ENCODE measurements around the gene MAP3K20. TPM values are rescaled to one million over a fixed set of nuclear protein-coding genes. Genes with fewer than 3 reads are reported as not detected.
A peak's percentile ranks its signal among the peaks of the same experiment; 100 is the strongest.

The MAP3K20 gene
- total and polyA plus RNA-seq, 2 of the 8 experiments (the other 6 are each of a cell fraction or from before 2014, with no cell fraction given): 3.1 to 11.1 TPM

GRCh38 chr2:173264603-173265366 is 189.1 kb downstream of the MAP3K20 start (continued):
- TF ChIP-seq RFX5 (IDR thresholded peaks at IDR 0.05; ENCODE audit: borderline replicate concordance, low read depth, low read length) (no peak), TAF7 (optimal IDR thresholded peaks at IDR 0.05; ENCODE audit: borderline replicate concordance, low read depth, low read length) (no peak), HDAC2 (IDR thresholded peaks at IDR 0.05; ENCODE audit: borderline replicate concordance in 1 of 2, low read depth in 2 of 2, low read length in 2 of 2) (no peak), RNF2 (IDR thresholded peaks at IDR 0.05; ENCODE audit: borderline replicate concordance, low read depth, low read length, missing control alignments, poor library complexity, severe bottlenecking) (no peak), USF2 (IDR thresholded peaks at IDR 0.05; ENCODE audit: low read length) (peak; percentile 47; the same call in 1 of the 2 replicates), NANOG (IDR thresholded peaks at IDR 0.05; ENCODE audit: insufficient read depth, low read depth, low read length, poor library complexity, severe bottlenecking) (no peak), SRF (IDR thresholded peaks at IDR 0.05; ENCODE audit: low read depth, low read length) (no peak)

Data from H1 (cell line).